Left ventricle myocardium superior (tissue), 1 donor: Measurements from ENCODE around the gene LBP. TPM values are rescaled to one million over a fixed set of nuclear protein-coding genes. Genes with fewer than 3 reads are reported as not detected.
"Not testable (repeated sequence)": the region's sequence is repeated elsewhere in the genome, so short reads cannot be mapped to it uniquely, and the experiment has no call there.

Experiments
- ATAC-seq: fragments of 200-7000 bp; cut with Tn5 transposase; one replicate; pipeline ENCODE4 v1.9.1; 2020; ENCODE audit warnings: mild to moderate bottlenecking, moderate library complexity
- DNase-seq: peaks from one replicate; pipeline ENCODE4 v3.0.0-alpha.2; 2020
- intact Hi-C: fragments of 100-400 bp; cut with micrococcal nuclease; formaldehyde crosslinking; loops from one replicate; pipeline ENCODE4 v1.11.0; 2022
- total RNA-seq: library from RNA; stranded (reverse); fragmentation: NEBNext Ultra II Directional; extraction: Animal tissue kit (Norgen Biotek cat#: 25700); gene quantifications from one replicate; pipeline ENCODE4 v1.2.1, GENCODE V29; 2021
- donor health status: DM: no; HTN: yes; CAD: no; lungs with severe emphysema.

Gene LBP
- total RNA-seq, 1 donor from 2014 or later = 0.25 TPM

DNA sequence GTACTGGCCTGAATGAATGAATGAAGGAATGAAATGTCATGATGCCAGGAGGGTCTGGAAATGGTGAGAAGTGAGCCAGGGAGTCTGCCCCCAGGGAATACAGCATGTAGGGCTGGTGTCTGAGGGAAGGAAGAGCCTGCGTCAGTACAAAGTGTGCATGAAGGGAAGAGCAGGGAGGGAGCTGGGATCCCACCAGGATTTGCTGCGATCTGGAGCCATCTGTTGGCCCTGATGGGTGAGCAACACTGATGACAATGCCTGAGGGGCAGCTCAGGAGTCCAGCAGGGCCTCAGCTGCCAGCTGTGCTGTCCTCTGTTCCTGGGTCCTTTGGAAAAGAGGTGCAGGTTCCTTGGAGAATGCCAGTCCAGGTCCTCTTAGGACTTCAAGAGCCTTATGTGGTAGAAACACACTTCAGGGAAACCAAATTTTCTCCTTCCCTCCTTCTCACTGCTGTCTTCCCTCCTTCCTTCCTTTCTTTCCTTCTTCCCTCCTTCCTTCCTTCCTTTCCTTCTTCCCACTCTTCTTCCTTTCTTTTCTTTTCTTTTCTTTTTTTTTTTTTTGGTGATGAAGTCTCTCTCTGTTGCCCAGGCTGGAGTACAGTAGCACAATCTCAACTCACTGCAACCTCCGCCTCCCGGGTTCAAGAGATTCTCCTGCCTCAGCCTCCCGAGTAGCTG is 30.9 kb upstream of the LBP start:
- peak; percentile 21 for ATAC-seq
- DNase-seq = no peak
- intact Hi-C loops = no loop called here

DNA sequence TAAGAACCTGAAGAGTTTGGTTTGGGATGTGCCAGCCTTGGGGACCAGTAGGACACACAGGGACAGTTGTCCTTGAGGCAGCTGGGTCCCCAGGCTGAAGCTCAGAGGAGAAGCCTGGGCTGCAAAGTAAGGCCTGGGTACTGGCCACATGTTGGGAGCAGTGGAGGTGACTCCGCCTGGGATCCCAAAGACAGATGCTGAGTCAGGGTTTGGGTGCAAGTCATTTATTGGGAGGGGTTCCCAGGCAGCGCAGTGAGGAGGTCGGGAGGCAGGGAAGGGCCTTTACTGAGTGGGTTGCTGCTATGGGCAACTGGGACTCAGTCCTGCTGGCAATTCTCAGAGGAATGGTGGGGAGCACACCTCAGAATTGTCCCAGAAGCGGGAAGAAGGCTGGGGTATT is 29.9 kb upstream of the LBP start:
- DNase-seq (no peak), ATAC-seq (no peak)
- intact Hi-C loops = no loop called here

DNA sequence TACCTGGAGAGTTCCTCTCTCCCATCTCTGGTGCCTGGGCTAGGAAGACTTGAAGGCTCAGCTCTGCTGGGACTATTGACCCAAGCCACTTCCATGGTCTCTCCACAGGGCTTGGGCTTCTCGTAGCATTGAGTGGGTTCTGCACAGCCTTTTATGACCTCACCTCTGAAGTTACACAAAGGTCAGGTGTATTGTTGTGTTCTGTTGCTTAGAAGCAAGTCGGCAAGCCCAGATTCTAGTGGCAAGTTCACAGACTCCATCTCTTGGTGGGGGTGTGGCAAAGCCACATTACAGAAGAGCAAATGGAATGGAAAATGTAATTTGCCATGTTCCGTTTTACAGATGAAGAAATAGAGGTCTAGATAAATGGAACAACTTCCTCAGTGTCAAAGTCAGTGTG is 28.9 kb upstream of the LBP start:
- intact Hi-C loops = no loop called here
- ATAC-seq (no peak), DNase-seq (no peak)

DNA sequence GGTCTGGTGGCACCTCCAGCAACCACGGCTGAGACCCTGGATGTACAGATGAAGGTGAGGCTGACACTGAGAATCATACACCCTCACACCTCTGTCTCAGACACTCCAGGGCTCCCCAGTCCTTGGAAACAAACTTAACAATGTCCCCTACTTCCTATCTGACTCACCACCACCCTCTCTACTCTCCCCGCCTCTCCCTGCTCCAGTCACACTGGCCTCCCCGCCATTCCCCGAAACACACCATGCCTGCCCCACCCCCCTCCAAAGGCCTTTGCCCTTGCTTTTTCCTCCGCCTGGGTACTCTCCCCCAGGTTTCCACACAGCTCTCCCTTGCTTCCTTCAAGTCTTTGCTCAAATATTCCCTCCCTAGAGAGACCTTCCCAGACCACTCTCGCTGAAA is 26.1 kb upstream of the LBP start:
- DNase-seq (no peak), ATAC-seq (no peak)
- intact Hi-C loops = no loop called here

DNA sequence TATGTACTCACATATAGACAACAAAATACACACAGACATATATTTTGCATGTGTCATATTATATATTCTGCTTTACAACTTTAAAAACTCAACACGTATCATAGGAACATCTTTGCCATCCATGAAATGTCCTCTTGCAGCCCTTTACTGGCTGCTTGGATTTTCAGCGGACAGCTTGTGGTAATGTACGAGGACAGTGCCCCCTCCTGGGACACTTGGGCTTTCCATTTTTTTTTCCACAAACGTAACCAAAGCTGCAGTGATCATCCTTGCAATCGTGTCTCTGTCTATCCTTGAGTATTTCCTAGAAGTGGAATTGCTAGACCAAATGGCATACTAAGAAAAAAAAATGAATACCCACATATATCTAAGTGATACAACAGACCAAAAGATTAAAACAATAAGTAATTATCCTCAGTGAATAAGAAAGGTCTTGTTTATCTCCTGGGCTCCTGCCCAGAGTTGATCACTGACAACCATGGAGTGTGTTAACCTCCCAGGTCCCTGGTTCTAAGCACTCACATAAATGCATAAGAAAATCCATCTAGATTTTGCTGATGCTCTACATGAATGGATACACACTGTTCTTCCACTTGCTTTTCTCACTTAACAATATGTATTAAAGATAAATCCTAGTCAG is 24.2 kb upstream of the LBP start:
- no peak for DNase-seq
- peak; percentile 60 for ATAC-seq
- intact Hi-C loops = no loop called here

DNA sequence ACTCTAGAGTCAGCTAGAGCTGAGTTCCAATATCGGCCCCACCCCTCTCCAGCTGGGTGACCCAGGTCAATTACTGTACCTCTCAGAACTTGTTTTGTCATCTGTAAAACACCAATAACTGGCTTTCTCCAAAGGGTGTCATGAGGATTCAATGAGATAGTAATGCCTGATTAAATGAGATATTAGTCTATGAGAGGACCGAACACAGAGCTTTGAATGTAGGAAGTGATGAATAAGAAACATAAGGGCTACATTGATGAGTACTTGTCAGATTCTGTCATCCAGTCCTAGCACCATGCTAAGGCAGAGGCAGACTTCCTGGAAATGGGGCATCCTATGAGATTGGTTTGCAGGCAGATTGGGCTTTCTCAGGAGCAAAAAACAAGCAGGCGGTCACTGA is 22.1 kb upstream of the LBP start:
- ATAC-seq (no peak), DNase-seq (no peak)
- intact Hi-C loops = no loop called here

DNA sequence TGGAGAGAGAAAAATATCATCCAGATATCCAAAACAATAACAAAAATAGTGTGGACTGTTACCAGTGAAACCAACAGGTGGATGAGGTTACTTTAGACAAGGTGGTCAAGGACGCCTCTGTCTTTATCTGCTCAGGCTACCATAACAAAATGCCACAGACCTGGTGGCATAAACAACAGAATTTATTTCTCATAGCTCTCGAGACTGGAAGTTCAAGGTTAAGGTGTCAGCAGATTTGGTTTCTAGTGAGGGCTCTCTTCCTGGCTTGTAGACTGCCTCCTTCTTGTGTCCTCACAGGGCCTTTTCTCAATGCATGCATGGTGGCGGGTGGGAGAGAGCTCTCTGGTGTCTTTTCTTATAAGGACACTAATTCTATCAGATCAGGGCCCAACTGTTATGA is 21.1 kb upstream of the LBP start:
- ATAC-seq (no peak), DNase-seq (no peak)
- intact Hi-C loops = no loop called here

DNA sequence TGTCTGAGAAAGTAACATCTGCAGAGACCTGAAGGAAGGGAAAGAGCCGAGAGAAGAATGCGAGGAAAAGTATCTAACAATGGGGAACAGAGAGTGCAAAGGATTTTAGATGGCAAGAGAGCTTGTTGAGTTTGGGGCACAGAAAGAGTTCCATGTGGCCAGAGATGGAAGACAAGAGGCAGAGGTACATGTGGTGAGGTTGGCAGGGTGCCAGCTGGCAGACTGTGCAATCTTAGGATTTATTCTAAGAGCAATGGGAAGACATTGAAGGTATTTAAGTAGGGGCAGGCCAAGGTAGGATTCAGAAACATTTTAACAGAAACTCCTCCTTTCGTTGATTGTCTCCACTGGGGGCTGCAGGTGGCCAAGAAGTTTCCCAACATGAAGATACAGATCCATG is 20.4 kb upstream of the LBP start:
- no peak for ATAC-seq
- intact Hi-C loops = no loop called here
- DNase-seq = no peak

DNA sequence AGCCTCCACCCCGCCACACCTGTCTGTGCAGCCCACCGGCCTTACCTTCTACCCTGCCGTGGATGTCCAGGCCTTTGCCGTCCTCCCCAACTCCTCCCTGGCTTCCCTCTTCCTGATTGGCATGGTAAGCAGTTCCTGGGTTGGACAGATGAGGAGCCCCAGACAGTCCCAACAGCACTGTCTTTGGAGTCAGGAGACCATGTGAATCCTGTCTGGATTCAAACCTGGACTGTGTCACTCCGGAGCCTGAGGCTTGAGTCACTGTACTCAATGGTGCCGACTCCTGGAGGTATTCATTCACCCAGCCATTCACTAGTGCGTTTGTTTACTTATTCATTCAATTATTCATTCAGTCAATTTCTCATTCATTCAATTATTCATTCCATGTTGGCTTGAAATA is 20.0 kb upstream of the LBP start:
- DNase-seq (no peak), ATAC-seq (no peak)
- intact Hi-C loops = no loop called here

DNA sequence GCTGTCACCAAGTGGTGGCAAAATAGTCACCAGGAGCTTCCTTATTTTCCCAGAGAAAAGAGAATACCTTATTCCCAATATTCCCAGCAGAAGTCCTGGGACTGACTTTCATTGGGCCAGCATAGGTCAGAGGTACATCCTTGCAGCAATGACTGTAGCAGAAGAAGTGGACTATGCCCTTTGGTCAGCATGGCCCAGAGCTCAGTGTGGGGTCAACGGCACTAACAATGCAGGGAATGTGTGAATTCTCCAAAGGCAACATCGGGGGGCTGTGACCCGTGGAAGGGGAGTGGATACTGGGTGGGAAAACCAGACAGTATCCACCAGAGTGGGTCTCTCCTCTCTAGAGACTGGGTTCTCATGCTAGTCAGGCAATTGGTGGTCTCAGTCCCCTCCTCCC is 15.6 kb upstream of the LBP start:
- no peak for DNase-seq
- intact Hi-C loops = no loop called here
- ATAC-seq = no peak

DNA sequence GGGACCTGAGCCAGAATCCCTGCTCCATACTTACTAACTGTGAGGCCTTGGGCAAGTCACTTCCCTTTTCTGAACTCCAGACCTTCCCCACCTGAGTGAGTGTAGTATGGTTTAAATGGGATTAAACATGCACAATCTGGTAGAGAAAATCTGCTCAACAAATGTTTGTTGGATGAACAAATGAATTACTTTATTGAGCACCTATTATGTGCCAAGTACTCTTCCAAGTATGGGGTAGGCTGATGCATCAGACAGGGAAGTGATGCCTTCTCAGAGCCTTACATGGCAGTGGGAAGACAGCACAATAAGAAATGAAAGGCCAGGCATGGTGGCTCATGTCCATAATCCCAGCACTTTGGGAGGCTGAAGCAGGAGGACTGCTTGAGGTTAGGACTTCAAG is 15.0 kb upstream of the LBP start:
- ATAC-seq (no peak), DNase-seq (no peak)
- intact Hi-C loops = no loop called here

DNA sequence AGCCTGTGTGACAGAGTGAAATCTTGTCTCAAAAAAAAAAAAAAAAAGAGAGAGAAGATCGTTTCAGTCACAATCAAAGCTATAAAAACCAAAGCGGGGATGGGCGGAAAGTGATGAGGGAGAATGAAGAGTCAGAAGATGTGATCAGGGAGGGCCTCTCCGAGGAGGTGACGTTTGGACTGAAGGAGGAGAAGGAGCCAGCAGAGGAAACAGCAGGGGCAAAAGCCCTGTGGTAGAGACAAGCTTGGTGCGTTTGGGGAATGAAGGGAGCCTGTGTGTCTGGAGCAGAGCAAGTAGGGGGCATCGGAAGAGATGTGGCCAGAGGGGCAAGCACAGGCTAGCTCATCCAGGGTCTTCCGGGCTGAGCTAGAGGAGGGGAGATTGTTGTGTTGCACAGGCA is 14.5 kb upstream of the LBP start:
- intact Hi-C loops = no loop called here
- no peak for DNase-seq
- no peak for ATAC-seq

DNA sequence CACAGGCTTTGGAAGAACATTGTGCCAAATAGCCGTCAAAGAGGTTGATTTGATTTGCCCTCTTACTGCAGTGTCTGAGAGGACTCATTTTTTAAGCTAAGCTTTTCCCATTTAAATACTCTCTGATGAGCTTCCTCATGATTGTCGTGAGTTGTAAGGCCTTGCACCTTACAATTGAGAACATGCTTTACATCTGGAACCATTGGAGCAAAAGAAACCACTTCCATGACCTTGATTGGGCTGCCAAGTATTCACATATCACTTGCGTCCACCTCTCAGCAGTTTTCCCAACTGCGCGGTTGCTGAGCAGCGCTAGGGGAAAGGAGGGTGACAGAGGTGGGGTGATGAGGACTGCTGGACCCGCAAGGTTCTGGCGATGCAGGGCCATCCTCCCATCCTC is 12.3 kb upstream of the LBP start:
- intact Hi-C loops = no loop called here
- ATAC-seq = no peak
- DNase-seq = no peak

DNA sequence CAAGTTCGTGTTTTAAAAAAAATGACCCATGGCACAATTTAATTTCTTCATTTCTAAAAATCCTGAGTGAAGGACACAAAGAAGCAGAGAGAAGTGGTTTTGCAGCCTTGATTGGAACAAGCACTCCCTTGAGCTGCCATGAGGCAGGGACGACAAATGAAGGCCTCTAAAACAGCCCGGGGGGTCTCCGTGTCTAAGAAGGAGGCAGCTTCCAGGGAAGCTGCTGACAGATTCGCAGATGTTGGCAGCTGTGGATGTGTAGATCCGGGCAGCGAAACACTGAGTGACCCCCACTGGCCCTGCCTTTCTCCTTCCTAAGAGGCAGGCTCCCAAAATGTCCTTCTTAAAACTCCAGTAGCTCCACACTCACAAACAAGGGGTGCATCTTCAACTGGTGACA is 9.6 kb upstream of the LBP start:
- intact Hi-C loops = no loop called here
- no peak for DNase-seq
- ATAC-seq = no peak

DNA sequence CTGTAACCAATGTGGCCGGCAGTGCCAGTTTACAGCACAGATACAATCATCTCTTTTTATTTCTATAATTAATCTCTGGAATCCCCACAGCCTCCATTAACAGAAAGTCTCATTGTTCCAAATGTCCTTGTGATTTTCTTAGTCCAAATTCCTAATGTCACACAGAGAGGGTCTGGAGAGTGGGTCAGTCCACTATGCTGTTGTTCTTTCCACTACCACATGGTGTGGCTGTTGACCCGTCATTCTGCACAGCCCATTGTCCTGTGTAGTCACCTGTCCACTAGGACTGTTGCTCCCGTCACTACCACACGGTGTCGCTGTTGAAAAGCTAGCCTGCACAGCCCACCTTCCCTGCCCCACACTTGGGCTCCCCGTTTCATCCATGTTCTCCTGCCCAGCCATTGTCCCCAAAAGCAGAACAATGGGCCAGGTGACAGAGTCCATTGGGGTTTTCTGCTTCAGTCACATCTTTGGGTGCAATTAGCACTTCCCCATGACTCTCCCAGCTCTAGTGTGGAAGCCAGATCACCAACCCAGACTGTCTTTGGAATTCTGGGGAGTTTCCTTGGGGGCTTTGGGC is 8.6 kb upstream of the LBP start:
- no peak for DNase-seq
- ATAC-seq = peak; percentile 17
- intact Hi-C loops = no loop called here

DNA sequence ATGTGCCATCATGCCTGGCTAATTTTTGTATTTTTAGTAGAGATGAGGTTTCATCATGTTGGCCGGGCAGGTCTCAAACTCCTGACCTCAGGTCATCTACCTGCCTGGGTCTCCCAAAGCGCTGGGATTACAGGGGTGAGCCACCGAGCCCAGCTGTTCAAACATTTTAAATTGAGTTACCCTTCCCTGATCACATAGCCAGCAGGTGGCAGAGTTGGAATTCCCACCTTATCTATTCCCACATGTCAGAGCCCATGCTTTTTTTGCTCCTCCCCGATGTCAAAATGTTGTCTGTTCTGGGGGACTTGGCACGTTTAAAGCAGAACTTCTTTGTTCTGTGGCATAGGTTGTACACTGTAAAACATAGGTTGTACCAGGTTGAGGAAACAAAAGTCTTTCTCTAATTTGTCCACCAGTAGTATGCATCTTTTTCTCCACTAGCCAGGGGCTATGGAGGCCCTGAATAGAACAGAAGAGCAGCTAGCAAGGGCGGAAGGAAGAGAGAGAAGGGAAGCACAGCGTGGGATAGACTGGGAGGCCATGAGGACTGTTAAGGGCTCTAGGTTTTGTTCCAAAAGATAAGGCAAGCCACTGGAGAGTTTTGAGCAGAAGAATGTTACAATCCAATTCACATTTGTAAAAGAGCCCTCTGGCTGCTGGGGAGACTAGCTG is 7.3 kb upstream of the LBP start:
- ATAC-seq (peak; percentile 56), DNase-seq (no peak)
- intact Hi-C loops = no loop called here

DNA sequence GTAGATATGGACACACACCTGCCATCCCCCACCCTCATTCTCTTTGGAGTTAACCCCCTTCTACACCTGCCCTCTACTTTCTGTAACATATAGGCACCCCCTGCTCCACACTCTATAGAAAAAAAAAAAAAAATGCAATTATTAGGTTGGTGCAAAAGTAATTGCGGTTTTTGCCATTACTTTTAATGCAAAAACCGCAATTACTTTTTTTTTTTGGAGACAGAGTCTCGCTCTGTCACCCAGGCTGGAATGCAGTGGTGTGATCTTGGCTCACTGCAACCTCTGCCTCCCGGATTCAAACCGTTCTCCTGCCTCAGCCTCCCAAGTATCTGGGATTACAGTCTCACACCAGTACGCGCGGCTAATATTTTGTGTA is 6.8 kb upstream of the LBP start:
- ATAC-seq, DNase-seq, intact Hi-C loops: not testable (repeated sequence)

DNA sequence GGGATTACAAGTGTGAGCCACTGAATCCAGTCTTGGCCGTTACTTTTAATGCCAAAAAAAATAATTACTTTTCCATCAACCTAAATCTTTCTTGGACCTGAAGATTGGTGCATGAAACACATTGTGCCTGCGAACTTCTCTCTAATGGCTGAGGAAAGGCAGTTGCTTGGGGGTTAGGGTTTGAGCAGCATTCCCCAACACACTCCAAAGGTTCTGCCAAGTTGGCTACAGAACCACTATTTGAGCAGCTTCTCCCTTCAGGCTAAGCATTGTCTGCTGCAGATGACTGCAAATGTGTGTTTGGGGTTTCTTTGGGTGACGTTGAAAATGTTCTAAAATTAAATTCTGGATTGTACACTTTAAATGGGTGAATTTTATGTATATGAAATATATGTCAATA is 6.3 kb upstream of the LBP start:
- DNase-seq = no peak
- ATAC-seq = no peak
- intact Hi-C loops = no loop called here

DNA sequence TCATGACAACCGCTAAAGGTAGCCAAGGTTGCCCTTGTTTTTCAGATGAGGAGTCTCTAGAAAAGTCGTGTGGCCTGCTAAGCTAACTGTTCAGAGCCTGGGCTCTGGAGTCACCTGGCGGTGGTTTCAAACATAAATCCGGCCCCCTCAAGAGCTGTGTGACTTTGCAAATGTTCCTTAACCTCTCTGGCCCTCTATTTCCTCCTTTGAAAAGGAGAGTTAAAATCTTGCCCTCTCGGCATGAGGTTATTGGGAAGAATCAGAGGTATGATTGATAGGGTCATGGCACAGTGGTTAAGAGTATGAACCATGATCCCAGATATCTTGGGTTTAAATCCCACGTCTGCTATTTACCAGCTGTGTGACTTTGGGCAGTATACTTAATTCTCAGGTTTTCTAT is 5.6 kb upstream of the LBP start:
- ATAC-seq (no peak), DNase-seq (no peak)
- intact Hi-C loops = no loop called here

DNA sequence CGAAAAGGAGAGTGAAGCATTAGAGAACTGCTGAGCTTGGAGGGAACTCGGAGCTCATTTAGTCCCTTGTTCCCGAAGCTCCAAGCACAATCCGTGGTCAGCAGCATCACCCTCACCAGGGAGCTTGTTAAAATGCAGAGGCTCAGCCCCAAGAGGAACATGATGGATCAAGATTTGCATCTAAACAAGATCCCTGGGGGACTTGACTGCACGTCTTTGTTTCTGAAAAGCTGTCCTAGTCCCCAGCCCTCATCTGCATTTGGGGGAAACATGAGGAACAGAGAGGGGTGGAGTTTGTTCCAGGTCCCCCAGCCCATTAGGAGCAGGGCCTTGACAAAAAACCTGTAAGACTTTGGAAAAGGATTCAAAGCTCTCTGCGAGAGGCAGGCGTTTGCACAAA is 4.1 kb upstream of the LBP start:
- DNase-seq = no peak
- no peak for ATAC-seq
- intact Hi-C loops = no loop called here
